Aortic smooth muscle cell (primary cell): ENCODE measurements around the gene USP53. TPM values are rescaled to one million over a fixed set of nuclear protein-coding genes. Genes with fewer than 3 reads are reported as not detected.

ENCODE experiments used
- total RNA-seq: library from RNA; depleted of rRNA; stranded (reverse); fragments of >200 nt; gene quantifications from 2 replicates; pipeline ENCODE4 v1.2.3, GENCODE V29; 2014

Gene USP53
- total RNA-seq = 47.4 and 53.0 TPM in 2 replicates

GRCh38 chr4:119212234-119212963, at the start of gene USP53:
TSS of gene USP53 (plus strand) at chr4:119212713. CDS start at chr4:119239760, 27,047 bp downstream.

GRCh38 chr4:119321921-119322687, 109.6 kb downstream of the USP53 start, which contains the start of gene FABP2:
TSS of gene FABP2 (minus strand) at chr4:119322138. CDS start at chr4:119322102, 36 bp downstream.

Other genes with a start within 250 kb of the USP53 start
- 1.7 and 3.9 TPM in 2 replicates for gene MYOZ2, start 76.9 kb upstream of the USP53 start, total RNA-seq
- gene FABP2, start 109.4 kb downstream of the USP53 start, total RNA-seq = not detected in 2 replicates